H9 (cell line): ENCODE measurements around the gene SLC46A1. TPM values are rescaled to one million over a fixed set of nuclear protein-coding genes. Genes with fewer than 3 reads are reported as not detected.

Experiments
- DNase-seq: peaks from one replicate; pipeline ENCODE4 v3.0.0-alpha.2; 2017
- H2AFZ ChIP-seq: one replicate; pipeline ENCODE4 v1.6.1; 2013; ENCODE audit warnings: mild to moderate bottlenecking, low read length, control low read depth, moderate library complexity
- H2AK5ac ChIP-seq: 2 replicates; pipeline ENCODE4 v1.6.1; 2013; ENCODE audit warnings: low read length, control low read depth, mixed read lengths; ENCODE audit not compliant: insufficient read length
- H2BK120ac ChIP-seq: one replicate; pipeline ENCODE4 v1.6.1; 2013; ENCODE audit warnings: low read depth, mild to moderate bottlenecking, low read length, control low read depth, inconsistent platforms; ENCODE audit not compliant: poor library complexity, severe bottlenecking
- H2BK12ac ChIP-seq: 2 replicates; pipeline ENCODE4 v1.6.1; 2013; ENCODE audit warnings: low read length, control low read depth, mixed read lengths, low read depth; ENCODE audit not compliant: insufficient read length
- H2BK15ac ChIP-seq: 2 replicates; pipeline ENCODE4 v1.6.1; 2013; ENCODE audit warnings: low read depth, low read length, control low read depth
- H2BK20ac ChIP-seq: one replicate; pipeline ENCODE4 v1.6.1; 2013; ENCODE audit warnings: low read depth, mild to moderate bottlenecking, low read length, control low read depth, inconsistent platforms; ENCODE audit not compliant: poor library complexity, severe bottlenecking
- H2BK5ac ChIP-seq: 2 replicates; pipeline ENCODE4 v1.6.1; 2013; ENCODE audit warnings: low read length, control low read depth, mixed read lengths; ENCODE audit not compliant: insufficient read length
- H3K14ac ChIP-seq: 2 replicates; pipeline ENCODE4 v1.6.1; 2013; ENCODE audit warnings: low read length, control low read depth; ENCODE audit not compliant: insufficient read depth
- H3K18ac ChIP-seq: 2 replicates; pipeline ENCODE4 v1.6.1; 2013; ENCODE audit warnings: low read depth, mild to moderate bottlenecking, mixed read lengths, low read length, control low read depth; ENCODE audit not compliant: insufficient read length
- H3K23ac ChIP-seq: 2 replicates; pipeline ENCODE4 v1.6.1; 2013; ENCODE audit warnings: low read length, control low read depth, mixed read lengths, low read depth; ENCODE audit not compliant: insufficient read length
- H3K23me2 ChIP-seq: 2 replicates; pipeline ENCODE4 v1.6.1; 2013; ENCODE audit warnings: low read depth, mild to moderate bottlenecking, mixed read lengths, low read length, control low read depth; ENCODE audit not compliant: insufficient read length, poor library complexity, severe bottlenecking
- H3K27ac ChIP-seq: 2 replicates; pipeline ENCODE4 v1.5.1; 2013; ENCODE audit warnings: low read length, control low read depth, mixed read lengths, low read depth; ENCODE audit not compliant: insufficient read length
- H3K27me3 ChIP-seq: 2 replicates; pipeline ENCODE4 v1.6.1; 2013; ENCODE audit warnings: low read length, control low read depth, inconsistent platforms; ENCODE audit not compliant: insufficient read depth
- H3K4ac ChIP-seq: 2 replicates; pipeline ENCODE4 v1.6.1; 2013; ENCODE audit warnings: low read depth, mild to moderate bottlenecking, control low read depth, inconsistent platforms, low read length, moderate library complexity
- H3K4me1 ChIP-seq: 2 replicates; pipeline ENCODE4 v1.6.1; 2013; ENCODE audit warnings: low read length, control low read depth, inconsistent platforms; ENCODE audit not compliant: insufficient read depth
- H3K4me2 ChIP-seq: 2 replicates; pipeline ENCODE4 v1.6.1; 2013; ENCODE audit warnings: low read length, control low read depth, mixed read lengths; ENCODE audit not compliant: insufficient read length, insufficient read depth
- H3K56ac ChIP-seq: 2 replicates; pipeline ENCODE4 v1.6.1; 2013; ENCODE audit warnings: low read depth, mild to moderate bottlenecking, mixed read lengths, low read length, control low read depth; ENCODE audit not compliant: insufficient read length
- H3K79me1 ChIP-seq: 2 replicates; pipeline ENCODE4 v1.6.1; 2013; ENCODE audit warnings: low read depth, mild to moderate bottlenecking, moderate library complexity, low read length, control low read depth, inconsistent platforms; ENCODE audit not compliant: insufficient read depth, poor library complexity, severe bottlenecking
- H3K79me2 ChIP-seq: 2 replicates; pipeline ENCODE4 v1.6.1; 2013; ENCODE audit warnings: low read length, control low read depth, inconsistent platforms; ENCODE audit not compliant: insufficient read depth
- H3K9ac ChIP-seq: 2 replicates; pipeline ENCODE4 v1.6.1; 2013; ENCODE audit warnings: low read length, control low read depth, mixed read lengths; ENCODE audit not compliant: insufficient read length; ENCODE audit errors: extremely low read depth
- H3K9me3 ChIP-seq: one replicate; pipeline ENCODE4 v1.6.1; 2013; ENCODE audit warnings: low read depth, low read length, inconsistent platforms; ENCODE audit not compliant: control insufficient read depth
- H3T11ph ChIP-seq: one replicate; pipeline ENCODE4 v1.6.1; 2013; ENCODE audit warnings: mild to moderate bottlenecking, low read length, control low read depth, inconsistent platforms
- H4K20me1 ChIP-seq: one replicate; pipeline ENCODE4 v1.6.1; 2013; ENCODE audit not compliant: control insufficient read depth, insufficient read length, insufficient read depth
- H4K5ac ChIP-seq: 2 replicates; pipeline ENCODE4 v1.6.1; 2013; ENCODE audit warnings: low read depth, mild to moderate bottlenecking, mixed read lengths, low read length, control low read depth; ENCODE audit not compliant: insufficient read length
- H4K8ac ChIP-seq: replicated peaks from 2 replicates; pipeline ENCODE4 v1.6.1; 2013; ENCODE audit warnings: low read length, control low read depth, mixed read lengths, low read depth; ENCODE audit not compliant: insufficient read length
- H4K91ac ChIP-seq: 2 replicates; pipeline ENCODE4 v1.6.1; 2013; ENCODE audit warnings: low read depth, mild to moderate bottlenecking, moderate library complexity, mixed read lengths, low read length, control low read depth; ENCODE audit not compliant: insufficient read length
- H3K27ac Mint-ChIP-seq, 3 experiments: 2 replicates in 2 of 3; 3 replicates in 1 of 3; pipeline ENCODE4 v1.8.0; 2020 to 2021; ENCODE audit warnings: mixed read lengths in 3 of 3, mild to moderate bottlenecking in 1 of 3, moderate library complexity in 1 of 3
- H3K27me3 Mint-ChIP-seq: 2 replicates; pipeline ENCODE4 v1.8.0; 2021; ENCODE audit warnings: low read depth, mild to moderate bottlenecking, moderate library complexity, mixed read lengths
- H3K36me3 Mint-ChIP-seq, 3 experiments: 2 replicates in 2 of 3; 3 replicates in 1 of 3; pipeline ENCODE4 v1.8.0; 2020 to 2021; ENCODE audit warnings: low read depth in 3 of 3, mixed read lengths in 3 of 3; ENCODE audit not compliant: insufficient read depth in 1 of 3
- H3K4me1 Mint-ChIP-seq, 2 experiments: 2 replicates each; pipeline ENCODE4 v1.8.0; 2020; ENCODE audit warnings: mixed read lengths in 2 of 2
- H3K4me3 Mint-ChIP-seq, 2 experiments: 2 replicates in 1 of 2; 3 replicates in 1 of 2; pipeline ENCODE4 v1.8.0; 2020 to 2021; ENCODE audit warnings: mild to moderate bottlenecking in 2 of 2, mixed read lengths in 2 of 2, moderate library complexity in 1 of 2
- H3K9me3 Mint-ChIP-seq, 2 experiments: 2 replicates in 1 of 2; 3 replicates in 1 of 2; pipeline ENCODE4 v1.8.0; 2020; ENCODE audit warnings: mild to moderate bottlenecking in 2 of 2, mixed read lengths in 2 of 2, moderate library complexity in 1 of 2
- WGBS: extraction: QIAGEN DNeasy Blood & Tissue Kit; methylation state at CpG from one replicate; pipeline ENCODE4 v1.1.7; 2013; ENCODE audit warnings: missing lambda C conversion rate, low lambda C conversion rate, mixed read lengths; ENCODE audit not compliant: insufficient read length; ENCODE audit errors: extremely low coverage; 5-methylcytosine and 5-hydroxymethylcytosine counted together
- total RNA-seq: library from RNA; stranded (reverse); gene quantifications from 2 replicates; pipeline ENCODE4 v1.2.1, GENCODE V29; 2021
- TF ChIP-seq, protein P1 (sequence below): fragments of 200-600 bp; sonication (generic); conservative IDR thresholded peaks from 3 replicates; pipeline ENCODE4 v1.8.0; 2021; ENCODE audit warnings: antibody characterized with exemption, mild to moderate bottlenecking

The SLC46A1 gene
- total RNA-seq, 1 experiment from 2014 or later, result 8.7 TPM

DNA sequence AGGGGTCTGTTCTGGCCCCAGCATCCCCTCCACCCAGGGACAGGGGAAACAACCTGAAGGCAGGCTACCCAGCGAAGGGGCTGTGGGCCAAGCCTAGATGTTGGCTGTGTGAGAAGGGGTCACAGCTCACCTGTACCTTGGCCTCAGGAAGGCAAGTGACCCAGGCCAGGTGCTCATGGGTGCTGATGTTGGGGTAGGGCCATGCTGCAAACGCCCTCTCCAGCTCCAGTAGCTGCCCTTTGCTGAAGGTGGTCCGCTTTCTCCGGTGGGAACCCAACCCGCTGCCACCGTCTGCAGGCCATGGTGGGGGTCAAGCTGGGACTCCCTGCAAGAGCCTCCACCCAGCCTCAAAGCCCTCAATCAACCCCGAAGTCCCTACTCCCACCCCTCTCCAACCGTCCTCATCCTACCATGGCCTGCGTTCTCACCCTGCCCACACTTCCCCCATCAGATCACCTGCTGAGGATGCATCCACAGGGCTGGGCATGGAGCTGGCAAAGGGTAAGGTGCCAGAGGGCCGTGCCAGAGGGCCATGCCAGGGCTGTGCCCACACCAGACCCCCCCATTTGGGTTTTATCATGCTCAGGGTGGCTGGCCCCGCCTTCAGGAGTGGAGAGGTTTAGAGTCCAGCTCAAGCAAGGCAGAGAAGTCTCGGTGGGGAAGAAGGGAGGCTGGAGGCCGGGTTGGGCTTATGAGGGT is 41.2 kb downstream of the SLC46A1 start, which contains the start of gene SEBOX:
TSS of gene SEBOX (minus strand) at position 535 of the 699 bp plus-strand sequence. CDS start at position 487, 48 bp downstream.
- no peak within 1 kb of the TSS; a peak in 1 of 5 replicates for H3K4me3 Mint-ChIP-seq
- H3K18ac ChIP-seq, result no peak within 1 kb of the TSS
- TF ChIP-seq, protein P1, sequence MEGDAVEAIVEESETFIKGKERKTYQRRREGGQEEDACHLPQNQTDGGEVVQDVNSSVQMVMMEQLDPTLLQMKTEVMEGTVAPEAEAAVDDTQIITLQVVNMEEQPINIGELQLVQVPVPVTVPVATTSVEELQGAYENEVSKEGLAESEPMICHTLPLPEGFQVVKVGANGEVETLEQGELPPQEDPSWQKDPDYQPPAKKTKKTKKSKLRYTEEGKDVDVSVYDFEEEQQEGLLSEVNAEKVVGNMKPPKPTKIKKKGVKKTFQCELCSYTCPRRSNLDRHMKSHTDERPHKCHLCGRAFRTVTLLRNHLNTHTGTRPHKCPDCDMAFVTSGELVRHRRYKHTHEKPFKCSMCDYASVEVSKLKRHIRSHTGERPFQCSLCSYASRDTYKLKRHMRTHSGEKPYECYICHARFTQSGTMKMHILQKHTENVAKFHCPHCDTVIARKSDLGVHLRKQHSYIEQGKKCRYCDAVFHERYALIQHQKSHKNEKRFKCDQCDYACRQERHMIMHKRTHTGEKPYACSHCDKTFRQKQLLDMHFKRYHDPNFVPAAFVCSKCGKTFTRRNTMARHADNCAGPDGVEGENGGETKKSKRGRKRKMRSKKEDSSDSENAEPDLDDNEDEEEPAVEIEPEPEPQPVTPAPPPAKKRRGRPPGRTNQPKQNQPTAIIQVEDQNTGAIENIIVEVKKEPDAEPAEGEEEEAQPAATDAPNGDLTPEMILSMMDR, result no peak
- H2BK15ac ChIP-seq, result no peak within 1 kb of the TSS
- H2AFZ ChIP-seq, result no peak within 1 kb of the TSS
- H2BK12ac ChIP-seq, result no peak within 1 kb of the TSS
- H2BK120ac ChIP-seq, result no peak within 1 kb of the TSS
- no peak within 1 kb of the TSS for H3K4ac ChIP-seq
- no peak within 1 kb of the TSS for H2AK5ac ChIP-seq
- H3K9me3 Mint-ChIP-seq, result no peaks in the 10 kb centered on the region; a peak in 1 of 5 replicates
- no peak within 1 kb of the TSS for H3K56ac ChIP-seq
- H2BK5ac ChIP-seq, result no peak within 1 kb of the TSS
- no peaks in the 10 kb centered on the region for H3K79me2 ChIP-seq
- no peak within 1 kb of the TSS for H2BK20ac ChIP-seq
- no peak within 1 kb of the TSS for H4K91ac ChIP-seq
- no peak within 1 kb of the TSS for H3K4me2 ChIP-seq
- no peak within 1 kb of the TSS for H3K23ac ChIP-seq
- peaks cover under 1 to 3% of the 10 kb centered on the region in 2 experiments; a peak in 3 of 4 replicates for H3K4me1 Mint-ChIP-seq
- no peak within 1 kb of the TSS for H4K5ac ChIP-seq
- H3T11ph ChIP-seq, result no peak within 1 kb of the TSS
- H3K27me3 Mint-ChIP-seq, result no peaks in the 10 kb centered on the region; the same call in 1 of the 2 replicates
- no peak within 1 kb of the TSS for H4K8ac ChIP-seq
- H3K14ac ChIP-seq, result no peak within 1 kb of the TSS
- H3K9me3 ChIP-seq, result no peaks in the 10 kb centered on the region
- no peaks in the 10 kb centered on the region for H3K23me2 ChIP-seq
- H3K9ac ChIP-seq, result no peak within 1 kb of the TSS
- no peaks in the 10 kb centered on the region for H3K4me1 ChIP-seq
- H3K79me1 ChIP-seq, result no peaks in the 10 kb centered on the region
- no peaks in the 10 kb centered on the region for H3K27me3 ChIP-seq
- H3K27ac Mint-ChIP-seq, result peak within 1 kb of the TSS in 1 of 3 experiments; percentile 18; a peak in 1 of 7 replicates
- no peaks in the 10 kb centered on the region for H4K20me1 ChIP-seq
- DNase-seq, result no peak
- H3K36me3 Mint-ChIP-seq, result peaks cover 15 to 22% (median 17%) of the 10 kb centered on the region in 3 experiments; a peak in 6 of 7 replicates
- WGBS, result no CpG with 5 or more reads among the region's 13 CpGs
- H3K27ac ChIP-seq, result no peak within 1 kb of the TSS
